ENCODE results near the gene CHST4. TPM values are rescaled to one million over a fixed set of nuclear protein-coding genes. Genes with fewer than 3 reads are reported as not detected.

The CHST4 gene
- total and polyA plus RNA-seq, 3 experiments from 2014 or later = not detected

DNA sequence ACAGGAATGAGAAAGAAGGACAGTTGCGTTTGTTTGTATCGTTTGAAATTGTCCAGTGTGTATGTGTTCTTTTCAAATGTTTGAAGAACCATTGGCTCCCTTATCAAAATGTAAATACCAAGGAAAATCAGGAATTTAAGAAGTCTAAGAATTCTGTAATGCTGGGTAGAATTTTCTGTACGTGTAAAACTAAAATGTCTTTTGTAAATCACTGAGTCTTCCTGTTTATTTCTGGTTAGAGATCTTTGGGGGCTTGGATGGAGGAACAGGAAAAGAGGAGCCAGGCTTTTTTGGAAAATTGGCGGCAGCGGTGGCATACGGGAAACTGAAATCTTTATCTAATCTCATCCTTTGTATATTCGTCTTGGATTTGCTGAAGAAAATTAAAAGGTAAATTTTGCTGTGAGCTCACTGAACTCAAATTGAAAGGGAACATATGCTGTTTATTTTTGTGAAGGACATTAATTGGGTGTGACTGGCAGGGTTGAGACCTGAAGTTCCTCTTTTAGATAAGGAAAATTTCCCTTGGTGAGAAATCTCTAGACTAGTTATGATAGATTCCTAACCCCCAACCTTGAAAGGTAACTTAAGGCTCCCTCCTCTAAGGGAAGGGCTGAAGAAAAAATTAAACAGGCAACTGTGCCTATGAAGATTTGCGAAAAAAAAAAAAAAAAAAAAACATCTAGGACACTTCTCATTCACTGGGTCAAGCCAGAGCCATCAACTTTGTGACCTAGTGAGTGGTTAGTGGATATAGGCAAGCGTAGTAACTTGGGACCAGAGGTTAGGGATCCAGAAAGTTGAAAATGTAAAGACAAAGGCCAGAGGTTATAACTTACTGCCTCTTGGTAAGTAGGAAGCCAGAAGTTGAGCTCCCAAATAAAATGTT is 39.8 kb downstream of the CHST4 start:
- no peaks in the 10 kb centered on the region for H3K9me3 ChIP-seq (ENCODE audit: low read length)
- H3K9me3 Mint-ChIP-seq = peaks cover 7 to 13% (median 9%) of the 10 kb centered on the region in 5 donors
- H3K27me3 Mint-ChIP-seq = peaks cover 9 to 14% of the 10 kb centered on the region in 2 donors
- peak overlapping the region in 7 of 8 donors; percentile 92 to 99 (median 95) for H3K27ac Mint-ChIP-seq
- ChIA-PET POLR2A (interaction anchor here (1.6 to 1.7 kb wide), 2 partner anchors 45 to 242 kb away, joined by 6 to 12 read pairs; partner anchors contain the start of gene AP1G1), CTCF (interaction anchor here (0.7 to 1.9 kb wide), 12 partner anchors 7 to 395 kb away, joined by 3 to 48 read pairs (median 6); no protein-coding TSS in a partner anchor)
- no peak overlapping the region for H3K27ac ChIP-seq (ENCODE audit: low read depth, low read length)
- no peaks in the 10 kb centered on the region for H3K27me3 ChIP-seq (ENCODE audit: insufficient read depth, low read length, poor library complexity, severe bottlenecking)
- H3K4me3 Mint-ChIP-seq = peak overlapping the region; percentile 81 to 97 (median 90)
- peak overlapping the region; percentile 67 for H3K4me3 ChIP-seq (ENCODE audit: low read length)
- peaks cover 10% of the 10 kb centered on the region for H3K4me1 ChIP-seq (ENCODE audit: insufficient read depth, low read length)
- DNase-seq = no peak
- peaks cover 0 to 10% (median 4%) of the 10 kb centered on the region in 3 donors for H3K36me3 Mint-ChIP-seq
- H3K4me1 Mint-ChIP-seq = peaks cover 16 to 18% (median 17%) of the 10 kb centered on the region in 3 donors
- no peaks in the 10 kb centered on the region for H3K36me3 ChIP-seq (ENCODE audit: insufficient read depth, low read length)

DNA sequence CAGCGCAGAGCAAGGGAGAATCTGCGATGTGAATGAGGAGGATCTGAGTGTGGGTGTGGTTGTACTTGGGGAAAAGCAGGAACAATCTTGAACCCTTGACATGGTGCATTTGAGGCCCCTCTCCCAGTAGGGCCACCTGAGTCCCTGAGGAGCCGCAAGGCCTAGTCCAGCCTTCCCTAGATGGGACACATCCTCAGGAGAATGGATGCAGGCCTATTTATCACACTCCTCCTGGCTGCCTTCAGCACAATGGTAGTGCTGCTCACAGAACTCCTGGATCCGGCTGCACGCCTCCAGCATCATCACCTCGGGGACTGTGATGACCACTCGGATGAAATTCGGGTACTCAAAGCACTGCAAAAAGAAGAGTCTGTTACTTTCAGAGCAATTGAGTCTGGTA is 41.7 kb downstream of the CHST4 start:
- Histone ChIP-seq H3K4me3 (ENCODE audit: low read length) (no peak overlapping the region), H3K4me1 (ENCODE audit: insufficient read depth, low read length) (peaks cover 10% of the 10 kb centered on the region), H3K9me3 (ENCODE audit: low read length) (no peaks in the 10 kb centered on the region), H3K36me3 (ENCODE audit: insufficient read depth, low read length) (no peaks in the 10 kb centered on the region), H3K27ac (ENCODE audit: low read depth, low read length) (no peak overlapping the region), H3K27me3 (ENCODE audit: insufficient read depth, low read length, poor library complexity, severe bottlenecking) (no peaks in the 10 kb centered on the region)
- Mint-ChIP-seq H3K4me1 (peaks cover 16 to 18% (median 17%) of the 10 kb centered on the region in 3 donors), H3K4me3 (no peak overlapping the region), H3K9me3 (no peaks in the 10 kb centered on the region), H3K36me3 (peaks cover 0 to 4% (median 0%) of the 10 kb centered on the region in 3 donors), H3K27me3 (peaks cover 9 to 13% of the 10 kb centered on the region in 2 donors), H3K27ac (no peak overlapping the region)
- no peak for DNase-seq
- POLR2A ChIA-PET = no interaction called here
- CTCF ChIA-PET = no interaction called here

DNA sequence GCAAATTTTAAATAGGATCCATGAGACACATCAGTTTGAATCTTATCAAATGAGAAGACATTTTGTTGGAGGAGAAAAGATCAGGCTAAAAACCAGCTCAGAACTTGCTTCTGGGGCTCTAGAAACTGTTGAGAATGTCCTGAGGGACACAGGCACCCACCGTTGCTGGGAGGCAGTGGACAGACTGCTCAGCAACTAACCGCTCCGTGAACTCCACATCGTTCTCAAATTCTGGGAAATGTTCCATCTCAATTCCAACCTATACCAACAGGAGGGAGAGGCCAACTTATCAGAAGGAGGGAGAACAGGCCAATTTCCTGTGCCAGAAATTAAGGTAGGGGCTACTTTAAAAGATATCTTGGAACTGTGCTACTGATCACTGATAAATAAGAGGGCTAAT is 42.3 kb downstream of the CHST4 start:
- ChIA-PET POLR2A (no interaction called here), CTCF (no interaction called here)
- Histone ChIP-seq H3K4me3 (ENCODE audit: low read length) (no peak overlapping the region), H3K4me1 (ENCODE audit: insufficient read depth, low read length) (peaks cover 10% of the 10 kb centered on the region), H3K27me3 (ENCODE audit: insufficient read depth, low read length, poor library complexity, severe bottlenecking) (no peaks in the 10 kb centered on the region), H3K36me3 (ENCODE audit: insufficient read depth, low read length) (no peaks in the 10 kb centered on the region), H3K9me3 (ENCODE audit: low read length) (no peaks in the 10 kb centered on the region), H3K27ac (ENCODE audit: low read depth, low read length) (no peak overlapping the region)
- Mint-ChIP-seq H3K4me3 (no peak overlapping the region), H3K27me3 (peaks cover 12 to 16% of the 10 kb centered on the region in 2 donors), H3K4me1 (peaks cover 16 to 18% (median 17%) of the 10 kb centered on the region in 3 donors), H3K27ac (no peak overlapping the region), H3K9me3 (no peaks in the 10 kb centered on the region), H3K36me3 (peaks cover 0 to 4% (median 0%) of the 10 kb centered on the region in 3 donors)
- DNase-seq = no peak

DNA sequence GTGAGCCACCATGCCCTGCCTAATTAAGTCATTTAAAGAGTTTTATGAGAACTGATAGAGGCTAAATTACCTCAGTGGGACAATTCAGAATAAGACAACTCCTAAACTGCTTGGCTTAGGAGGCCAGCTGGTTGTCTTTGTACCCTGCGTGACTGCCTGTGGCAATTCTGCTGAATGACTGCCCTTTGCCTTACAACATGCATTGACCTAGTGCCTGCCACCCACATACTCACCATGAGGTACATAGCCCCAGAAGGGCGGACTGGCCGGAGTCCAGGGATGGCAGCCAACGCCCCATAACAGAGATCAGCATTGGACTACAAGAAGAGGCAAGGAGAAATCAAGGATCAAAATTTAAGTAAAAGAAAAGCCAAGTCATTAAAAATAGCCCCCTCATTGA is 43.4 kb downstream of the CHST4 start:
- H3K36me3 Mint-ChIP-seq = peaks cover 0 to 4% (median 0%) of the 10 kb centered on the region in 3 donors
- peaks cover 10 to 12% (median 10%) of the 10 kb centered on the region in 3 donors for H3K4me1 Mint-ChIP-seq
- Histone ChIP-seq H3K4me3 (ENCODE audit: low read length) (no peak overlapping the region), H3K9me3 (ENCODE audit: low read length) (no peaks in the 10 kb centered on the region), H3K36me3 (ENCODE audit: insufficient read depth, low read length) (no peaks in the 10 kb centered on the region), H3K4me1 (ENCODE audit: insufficient read depth, low read length) (peaks cover 6% of the 10 kb centered on the region), H3K27ac (ENCODE audit: low read depth, low read length) (no peak overlapping the region), H3K27me3 (ENCODE audit: insufficient read depth, low read length, poor library complexity, severe bottlenecking) (no peaks in the 10 kb centered on the region)
- H3K9me3 Mint-ChIP-seq = no peaks in the 10 kb centered on the region
- POLR2A ChIA-PET = no interaction called here
- no peak for DNase-seq
- no peak overlapping the region for H3K27ac Mint-ChIP-seq
- peak overlapping the region in 1 of 7 donors; percentile 27 for H3K4me3 Mint-ChIP-seq
- peaks cover 15 to 19% of the 10 kb centered on the region in 2 donors for H3K27me3 Mint-ChIP-seq
- CTCF ChIA-PET = interaction anchor here (2.2 kb wide), 1 partner anchor 41 kb away, joined by 9 read pairs; no protein-coding TSS in a partner anchor

DNA sequence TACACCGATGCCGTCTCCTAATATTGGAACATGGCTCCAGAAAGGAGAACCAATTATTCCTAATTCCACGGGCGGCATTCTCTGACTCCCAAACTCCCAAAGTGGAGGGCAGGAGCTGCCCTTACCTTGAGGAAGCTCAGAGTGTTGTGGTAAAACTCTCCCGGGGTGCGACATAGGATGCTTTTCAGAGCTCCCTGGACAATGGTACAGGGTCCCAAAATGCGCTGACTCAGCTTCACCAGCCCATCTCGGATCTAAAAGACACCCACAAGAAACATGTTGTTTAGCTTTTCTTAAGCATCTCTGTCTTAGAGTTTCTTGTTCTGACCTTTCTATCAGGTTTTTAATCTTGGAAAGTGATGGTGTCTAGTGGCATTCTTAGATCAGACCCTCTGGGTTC is 43.9 kb downstream of the CHST4 start:
- Mint-ChIP-seq H3K4me1 (peaks cover 8 to 10% (median 8%) of the 10 kb centered on the region in 3 donors), H3K27me3 (peaks cover 15 to 16% of the 10 kb centered on the region in 2 donors), H3K4me3 (no peak overlapping the region), H3K27ac (no peak overlapping the region), H3K9me3 (no peaks in the 10 kb centered on the region), H3K36me3 (peaks cover 0 to 1% (median 0%) of the 10 kb centered on the region in 3 donors)
- no peaks in the 10 kb centered on the region for H3K36me3 ChIP-seq (ENCODE audit: insufficient read depth, low read length)
- no peak overlapping the region for H3K27ac ChIP-seq (ENCODE audit: low read depth, low read length)
- CTCF ChIA-PET = interaction anchor here (2.2 kb wide), 1 partner anchor 41 kb away, joined by 9 read pairs; no protein-coding TSS in a partner anchor
- DNase-seq = no peak
- POLR2A ChIA-PET = no interaction called here
- no peaks in the 10 kb centered on the region for H3K9me3 ChIP-seq (ENCODE audit: low read length)
- H3K27me3 ChIP-seq (ENCODE audit: insufficient read depth, low read length, poor library complexity, severe bottlenecking) = no peaks in the 10 kb centered on the region
- no peak overlapping the region for H3K4me3 ChIP-seq (ENCODE audit: low read length)
- H3K4me1 ChIP-seq (ENCODE audit: insufficient read depth, low read length) = peaks cover 6% of the 10 kb centered on the region

DNA sequence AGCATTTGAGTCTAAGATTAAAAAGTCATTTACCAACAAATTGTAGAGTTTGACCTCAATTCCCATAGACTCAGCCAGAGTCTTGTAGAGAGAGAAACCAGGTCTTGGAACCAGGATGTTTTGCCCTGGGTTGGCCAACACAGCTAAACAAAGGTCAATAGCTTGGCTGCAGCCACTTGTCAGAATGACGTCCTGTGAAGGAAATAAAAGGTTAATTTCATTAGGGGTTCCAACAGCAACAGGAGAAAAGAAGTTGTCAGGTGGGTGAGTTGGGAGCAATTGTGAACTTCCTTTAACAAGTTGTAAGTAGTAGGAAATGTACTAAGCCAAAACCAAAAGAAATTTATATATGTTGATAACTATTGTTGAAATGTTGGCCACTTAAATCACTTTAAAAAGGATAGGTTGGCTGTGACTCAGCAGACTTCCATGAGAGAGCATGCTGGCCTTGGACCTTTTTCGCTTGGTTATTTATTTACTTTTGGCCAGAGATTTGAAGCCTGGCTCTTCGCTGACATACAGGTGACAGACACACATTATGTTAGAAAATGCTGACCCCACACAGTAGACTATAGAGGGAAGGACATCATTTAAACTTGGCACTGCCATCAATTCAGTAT is 46.4 kb downstream of the CHST4 start:
- no peaks in the 10 kb centered on the region for H3K9me3 Mint-ChIP-seq
- Histone ChIP-seq H3K9me3 (ENCODE audit: low read length) (no peaks in the 10 kb centered on the region), H3K27ac (ENCODE audit: low read depth, low read length) (no peak overlapping the region), H3K27me3 (ENCODE audit: insufficient read depth, low read length, poor library complexity, severe bottlenecking) (no peaks in the 10 kb centered on the region), H3K36me3 (ENCODE audit: insufficient read depth, low read length) (no peaks in the 10 kb centered on the region), H3K4me3 (ENCODE audit: low read length) (no peak overlapping the region), H3K4me1 (ENCODE audit: insufficient read depth, low read length) (no peaks in the 10 kb centered on the region)
- H3K4me3 Mint-ChIP-seq = no peak overlapping the region
- no peaks in the 10 kb centered on the region for H3K4me1 Mint-ChIP-seq
- ChIA-PET CTCF (interaction anchor here (1.5 to 2.3 kb wide), 2 partner anchors 7 to 38 kb away, joined by 4 to 8 read pairs; no protein-coding TSS in a partner anchor), POLR2A (no interaction called here)
- DNase-seq = no peak
- no peaks in the 10 kb centered on the region for H3K36me3 Mint-ChIP-seq
- peaks cover 23 to 31% of the 10 kb centered on the region in 2 donors for H3K27me3 Mint-ChIP-seq
- no peak overlapping the region for H3K27ac Mint-ChIP-seq

DNA sequence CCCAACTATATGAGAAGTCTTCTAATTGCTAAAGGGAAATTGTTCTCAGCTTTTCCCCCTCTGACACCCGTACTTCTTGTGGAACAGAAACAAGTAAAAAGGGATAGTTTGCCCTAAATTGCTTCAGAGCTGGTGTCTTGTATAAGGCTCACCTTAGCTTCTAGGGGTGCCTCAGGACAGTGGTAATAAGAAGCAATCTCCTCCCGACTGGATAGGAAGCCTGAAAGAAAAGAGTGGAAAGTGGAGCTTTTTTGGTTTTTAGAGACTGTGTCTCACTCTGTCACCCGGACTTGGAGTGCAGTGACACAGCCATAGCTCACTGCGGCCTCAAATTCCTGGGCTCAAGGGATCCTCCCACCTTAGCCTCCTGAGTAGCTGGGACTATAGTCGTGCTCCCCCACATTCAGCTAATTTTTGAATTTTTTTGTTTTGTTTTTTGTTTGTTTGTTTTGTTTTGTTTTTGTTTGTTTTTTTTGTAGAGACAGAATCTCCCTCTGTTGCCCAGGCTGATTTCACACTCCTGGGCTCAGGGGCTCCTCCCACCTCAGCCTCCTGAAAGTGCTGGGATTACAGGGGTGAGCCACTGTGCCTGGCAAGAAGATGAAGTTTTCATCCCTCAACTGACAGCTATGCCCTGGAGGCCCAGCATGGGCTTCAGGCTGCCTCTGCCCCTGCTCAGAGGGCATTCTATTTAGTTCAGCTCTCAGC is 47.3 kb downstream of the CHST4 start:
- Histone ChIP-seq H3K9me3 (ENCODE audit: low read length) (no peaks in the 10 kb centered on the region), H3K27me3 (ENCODE audit: insufficient read depth, low read length, poor library complexity, severe bottlenecking) (no peaks in the 10 kb centered on the region), H3K4me1 (ENCODE audit: insufficient read depth, low read length) (no peaks in the 10 kb centered on the region), H3K4me3 (ENCODE audit: low read length) (no peak overlapping the region), H3K36me3 (ENCODE audit: insufficient read depth, low read length) (no peaks in the 10 kb centered on the region), H3K27ac (ENCODE audit: low read depth, low read length) (no peak overlapping the region)
- no peaks in the 10 kb centered on the region for H3K9me3 Mint-ChIP-seq
- ChIA-PET CTCF (interaction anchor here (1.5 to 2.3 kb wide), 2 partner anchors 8 to 37 kb away, joined by 4 to 8 read pairs; no protein-coding TSS in a partner anchor), POLR2A (no interaction called here)
- DNase-seq = no peak
- no peak overlapping the region for H3K27ac Mint-ChIP-seq
- no peaks in the 10 kb centered on the region for H3K36me3 Mint-ChIP-seq
- no peaks in the 10 kb centered on the region for H3K4me1 Mint-ChIP-seq
- H3K4me3 Mint-ChIP-seq = no peak overlapping the region
- H3K27me3 Mint-ChIP-seq = peaks cover 23 to 37% of the 10 kb centered on the region in 2 donors
